AG04450 (cell line): ENCODE data around the gene HAUS1. TPM values are rescaled to one million over a fixed set of nuclear protein-coding genes. Genes with fewer than 3 reads are reported as not detected.
"Not testable (repeated sequence)": the region's sequence is repeated elsewhere in the genome, so short reads cannot be mapped to it uniquely, and the experiment has no call there.

ENCODE experiments used
- CTCF ChIA-PET: fragments of 300-600, 350-600 bp; formaldehyde crosslinking; extraction: SDS; loops from one replicate; lab custom pipeline; 2022; ENCODE audit warnings: antibody characterized with exemption, inconsistent platforms; lab: Charles Lee
- POLR2A ChIA-PET: fragments of 350-600 bp; formaldehyde crosslinking; extraction: SDS; loops from one replicate; lab custom pipeline; 2021; ENCODE audit warnings: antibody characterized with exemption, inconsistent platforms; lab: Yijun Ruan, JAX
- DNase-seq: peaks from one replicate; pipeline ENCODE4 v3.0.0-alpha.2; 2011; ENCODE audit warnings: low read depth, low spot score
- H3K27ac ChIP-seq: one replicate; pipeline ENCODE4 v1.5.1; 2012; ENCODE audit warnings: low read depth, low read length, control low read depth
- H3K27me3 ChIP-seq: one replicate; pipeline ENCODE4 v1.6.0; 2012; ENCODE audit warnings: low read length; ENCODE audit not compliant: control insufficient read depth, insufficient read depth
- H3K4me3 ChIP-seq: 2 replicates; pipeline ENCODE4 v1.5.1; 2011; ENCODE audit warnings: mild to moderate bottlenecking, low read depth, low read length, control low read depth
- H3K9me3 ChIP-seq: 2 replicates; pipeline ENCODE4 v1.5.1; 2012; ENCODE audit warnings: low read length; ENCODE audit not compliant: control insufficient read depth, insufficient read depth
- CTCF ChIP-seq: IDR thresholded peaks from 2 replicates; pipeline ENCODE4 v1.5.1; 2011; ENCODE audit warnings: low read depth, low read length, control low read depth, inconsistent platforms
- polyA plus RNA-seq: library from polyadenylated mRNA; depleted of rRNA; stranded (reverse); fragments of >200 nt; gene quantifications from 2 replicates; pipeline ENCODE4 v1.2.3, GENCODE V29; 2011

HAUS1 gene
- polyA plus RNA-seq, 1 experiment = 39.8 TPM

- Histone ChIP-seq H3K27me3 (no peaks in the 10 kb centered on the region), H3K4me3 (no peak overlapping the region), H3K27ac (no peak overlapping the region), H3K9me3 (no peaks in the 10 kb centered on the region)
- TF ChIP-seq CTCF = no peak
- ChIA-PET POLR2A (no interaction called here), CTCF (interaction anchor here (3.9 to 4.2 kb wide), 2 partner anchors 8 to 17 kb away, joined by 23 to 65 read pairs; a partner anchor contains a TSS)
- no peak for DNase-seq
Measured at GRCh38 chr18:46156843-46157242, 52.7 kb downstream of the HAUS1 start.

DNA sequence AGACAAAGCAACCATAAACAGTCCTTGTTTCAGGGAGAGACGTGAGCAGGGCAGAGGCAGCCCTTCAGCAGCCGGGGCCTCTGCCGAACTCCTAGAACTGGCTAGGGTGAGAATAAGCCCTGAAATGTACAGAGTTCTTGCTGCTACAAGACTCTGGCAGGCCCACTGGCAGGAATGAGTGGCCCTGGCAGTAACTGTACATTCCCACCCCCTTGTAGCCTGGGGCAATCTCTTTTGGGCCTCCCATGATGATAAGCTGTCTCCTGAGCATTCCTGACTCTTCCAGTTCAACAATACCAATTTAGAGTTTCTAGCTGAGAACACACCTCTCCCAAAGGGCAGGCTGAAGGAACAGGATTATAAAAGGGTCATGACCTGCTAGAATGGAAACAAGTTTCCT, 54.3 kb downstream of the HAUS1 start:
- ChIA-PET POLR2A (interaction anchor here (0.9 kb wide), 1 partner anchor 15 kb away, joined by 3 read pairs; a partner anchor contains a TSS), CTCF (interaction anchor here (1.0 to 4.2 kb wide), 3 partner anchors 9 to 499 kb away, joined by 3 to 65 read pairs (median 23); a partner anchor contains a TSS)
- no peak for TF ChIP-seq CTCF
- Histone ChIP-seq H3K27ac (no peak overlapping the region), H3K4me3 (no peak overlapping the region), H3K9me3 (no peaks in the 10 kb centered on the region), H3K27me3 (no peaks in the 10 kb centered on the region)
- DNase-seq = no peak

DNA sequence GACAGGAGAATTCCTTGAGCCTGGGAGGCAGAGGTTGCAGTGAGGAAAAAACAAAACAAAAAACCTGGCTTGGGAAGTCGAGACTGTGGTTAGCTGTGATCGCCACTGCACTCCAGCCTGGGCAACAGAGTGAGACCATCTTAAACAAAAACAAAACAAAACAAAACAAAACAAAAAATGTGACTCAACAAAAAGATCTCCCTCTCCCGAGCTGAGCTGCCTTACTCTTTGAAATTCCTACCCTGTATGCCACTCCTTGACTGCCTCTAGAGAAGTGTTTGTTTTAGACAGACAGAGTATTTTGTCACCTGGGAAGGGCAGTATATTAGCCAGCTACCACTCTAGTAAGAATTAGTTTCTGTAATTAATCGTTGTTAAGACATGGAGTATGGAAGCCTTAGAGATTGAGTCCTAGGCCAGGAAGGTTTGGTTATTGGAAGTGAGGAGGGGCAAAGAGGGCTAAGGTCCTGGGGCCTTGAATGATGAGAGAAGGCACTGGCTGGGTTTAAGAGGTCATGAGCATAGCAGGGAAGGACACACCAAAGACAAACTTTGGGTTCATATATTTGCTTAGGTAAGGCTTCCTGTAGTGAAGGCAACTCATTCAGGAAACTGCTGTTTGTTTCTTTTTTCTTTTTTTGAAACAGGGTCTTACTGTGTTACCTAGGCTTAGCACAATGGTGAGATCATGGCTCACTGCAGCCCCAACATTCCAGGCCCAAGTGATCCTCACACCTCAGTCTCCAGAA, 56.0 kb downstream of the HAUS1 start:
- TF ChIP-seq CTCF = no peak
- H3K27me3 ChIP-seq = no peaks in the 10 kb centered on the region
- POLR2A ChIA-PET = no interaction called here
- H3K4me3 ChIP-seq = no peak overlapping the region
- no peak for DNase-seq
- no peaks in the 10 kb centered on the region for H3K9me3 ChIP-seq
- CTCF ChIA-PET = interaction anchor here (0.5 to 4.2 kb wide), 4 partner anchors 11 to 498 kb away, joined by 3 to 65 read pairs (median 15); partner anchors contain the start of gene LOXHD1
- no peak overlapping the region for H3K27ac ChIP-seq

DNA sequence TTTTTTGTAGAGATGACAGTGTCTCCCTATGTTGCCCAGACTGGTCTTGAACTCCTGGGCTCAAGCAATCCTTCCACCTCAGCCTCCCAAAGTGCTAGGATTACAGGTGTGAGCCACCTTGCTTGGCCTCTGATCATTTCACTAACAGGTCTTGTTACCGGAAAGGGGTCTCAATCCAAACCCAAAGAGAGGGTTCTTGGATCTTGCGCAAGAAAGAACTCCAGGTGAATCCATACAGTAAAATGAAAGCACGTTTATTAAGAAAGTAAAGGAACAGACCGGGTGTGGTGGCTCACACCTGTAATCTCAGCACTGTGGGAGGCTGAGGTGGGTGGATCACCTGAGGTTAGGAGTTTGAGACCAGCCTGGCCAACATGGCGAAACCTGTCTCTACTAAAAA, 56.7 kb downstream of the HAUS1 start:
- H3K27ac ChIP-seq, DNase-seq, H3K9me3 ChIP-seq, H3K27me3 ChIP-seq, H3K4me3 ChIP-seq: not testable (repeated sequence)
- CTCF ChIA-PET = interaction anchor here (1.6 to 4.9 kb wide), 5 partner anchors 12 to 497 kb away, joined by 7 to 65 read pairs (median 10); partner anchors contain the start of gene LOXHD1
- POLR2A ChIA-PET = interaction anchor here (0.6 kb wide), 1 partner anchor 38 kb away, joined by 4 read pairs; no protein-coding TSS in a partner anchor

DNA sequence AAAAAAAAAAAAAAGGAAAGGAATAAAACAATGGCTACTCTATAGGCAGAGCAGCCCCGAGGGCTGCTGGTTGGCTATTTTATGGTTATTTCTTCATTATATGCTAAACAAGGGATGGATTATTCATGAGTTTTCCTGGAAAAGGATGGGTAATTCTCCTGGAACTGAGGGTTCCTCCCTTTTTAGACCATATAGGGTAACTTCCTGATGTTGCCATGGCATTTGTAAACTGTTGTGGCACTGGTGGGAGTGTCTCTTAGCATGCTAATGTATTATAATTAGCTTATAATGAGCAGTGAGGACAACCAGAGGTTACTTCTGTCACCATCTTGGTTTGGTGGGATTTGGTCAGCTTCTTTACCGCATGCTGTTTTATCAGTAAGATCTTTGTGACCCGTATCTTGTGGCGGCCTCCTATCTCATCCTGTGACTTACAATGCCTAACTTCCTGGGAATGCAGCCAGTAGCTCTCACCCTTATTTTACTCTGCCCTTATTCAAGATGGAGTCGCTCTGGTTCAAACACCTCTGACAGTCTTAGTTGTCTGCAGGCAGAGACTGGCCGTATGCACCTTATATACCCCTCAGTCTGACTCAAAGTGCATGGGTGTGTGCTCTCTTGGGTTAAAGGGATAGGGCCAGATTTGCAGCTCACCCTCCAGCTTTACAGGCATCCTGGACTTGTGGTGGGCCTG, 57.7 kb downstream of the HAUS1 start:
- POLR2A ChIA-PET = interaction anchor here (0.6 kb wide), 1 partner anchor 58 kb away, joined by 3 read pairs; no protein-coding TSS in a partner anchor
- no peak for DNase-seq
- Histone ChIP-seq H3K27ac (no peak overlapping the region), H3K27me3 (no peaks in the 10 kb centered on the region), H3K9me3 (no peaks in the 10 kb centered on the region), H3K4me3 (no peak overlapping the region)
- CTCF ChIA-PET = interaction anchor here (0.9 to 4.9 kb wide), 4 partner anchors 11 to 320 kb away, joined by 3 to 64 read pairs (median 9); a partner anchor contains a TSS
- no peak for TF ChIP-seq CTCF
